Measurements from ENCODE around the gene KAT2B. TPM values are rescaled to one million over a fixed set of nuclear protein-coding genes. Genes with fewer than 3 reads are reported as not detected.

The KAT2B gene
- total RNA-seq, 1 experiment from 2014 or later: 3.7 TPM

DNA sequence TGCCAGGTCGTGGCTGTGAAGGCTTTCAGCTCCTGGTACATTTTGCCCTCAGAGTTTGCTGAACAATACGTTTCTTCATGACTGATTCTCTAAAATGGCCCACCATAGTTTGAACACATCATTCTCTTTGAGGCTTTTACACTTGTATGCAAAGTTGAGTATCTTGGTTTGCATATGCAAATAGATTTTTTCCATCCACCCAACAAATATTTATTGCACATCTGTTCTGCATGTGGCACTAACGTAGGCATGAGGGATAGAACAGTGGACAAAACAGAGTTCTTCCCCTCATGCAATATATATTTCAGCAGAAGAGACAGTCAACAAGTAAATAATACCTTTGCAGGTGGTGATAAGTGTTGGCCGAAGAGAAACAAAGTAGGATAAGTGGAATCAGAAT lies 55.2 kb downstream of the KAT2B start (continued):
- TF ChIP-seq ATF3 (IDR thresholded peaks at IDR 0.05): no peak
- no peak for TF ChIP-seq CTCF (IDR thresholded peaks at IDR 0.05 in 2 of 3, conservative IDR thresholded peaks at IDR 0.05 in 1 of 3; ENCODE audit: borderline replicate concordance in 1 of 3, insufficient read depth in 1 of 3, low read depth in 2 of 3, low read length in 2 of 3)
- no peak for TF ChIP-seq ELF1 (IDR thresholded peaks at IDR 0.05; ENCODE audit: borderline replicate concordance, low read depth)
- no peak for TF ChIP-seq SP1 (IDR thresholded peaks at IDR 0.05; ENCODE audit: low read depth)
- TF ChIP-seq CBX3 (IDR thresholded peaks at IDR 0.05; ENCODE audit: low read depth): no peak

GRCh38 chr3:20096135-20096685 lies 56.0 kb downstream of the KAT2B start:
- no TSS peak for BruUV-seq (replicated peaks)

More at GRCh38 chr3:20096135-20096685, 56.0 kb downstream of the KAT2B start:
- RAD21 ChIA-PET (ENCODE audit: low non-redundant PET in 1 of 2, low total read pairs in 2 of 2, uncharacterized antibody in 2 of 2, unreplicated experiment in 2 of 2): no interaction called here
- CTCF ChIA-PET: no interaction called here
- Histone ChIP-seq H3K79me2 (ENCODE audit: insufficient read depth, low read length) (no peaks in the 10 kb centered on the region), H3K4me1 (ENCODE audit: control insufficient read depth in 1 of 2, insufficient read depth in 2 of 2, low read length in 2 of 2) (no peaks in the 10 kb centered on the region), H3K36me3 (ENCODE audit: control insufficient read depth in 1 of 2, insufficient read depth in 2 of 2, low read length in 2 of 2) (no peaks in the 10 kb centered on the region), H3K4me2 (ENCODE audit: low read length) (no peak overlapping the region), H3K9me2 (ENCODE audit: insufficient read depth) (no peaks in the 10 kb centered on the region), H2AFZ (ENCODE audit: low read depth, low read length, poor library complexity, severe bottlenecking) (no peak overlapping the region), H4K20me1 (ENCODE audit: insufficient read depth) (no peaks in the 10 kb centered on the region), H3K9me3 (ENCODE audit: control insufficient read depth in 1 of 2, insufficient read depth in 1 of 2, low read depth in 1 of 2, low read length in 2 of 2) (no peaks in the 10 kb centered on the region), H3K27ac (ENCODE audit: low read depth, low read length) (no peak overlapping the region), H3K27me3 (ENCODE audit: insufficient read depth, low read length) (no peaks in the 10 kb centered on the region), H3K9ac (ENCODE audit: low read length) (no peak overlapping the region), H3K4me3 (replicated peaks in 1 of 2; ENCODE audit: low read depth in 1 of 2, low read length in 2 of 2) (no peak overlapping the region)
- ATAC-seq (no peak), DNase-seq (ENCODE audit: low read depth, low spot score) (no peak)
- POLR2A ChIA-PET: no interaction called here
- intact Hi-C loops (cut with micrococcal nuclease): no loop called here
- TF ChIP-seq, protein P1, sequence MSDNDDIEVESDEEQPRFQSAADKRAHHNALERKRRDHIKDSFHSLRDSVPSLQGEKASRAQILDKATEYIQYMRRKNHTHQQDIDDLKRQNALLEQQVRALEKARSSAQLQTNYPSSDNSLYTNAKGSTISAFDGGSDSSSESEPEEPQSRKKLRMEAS (IDR thresholded peaks at IDR 0.05): no peak
- TF ChIP-seq, protein P2, sequence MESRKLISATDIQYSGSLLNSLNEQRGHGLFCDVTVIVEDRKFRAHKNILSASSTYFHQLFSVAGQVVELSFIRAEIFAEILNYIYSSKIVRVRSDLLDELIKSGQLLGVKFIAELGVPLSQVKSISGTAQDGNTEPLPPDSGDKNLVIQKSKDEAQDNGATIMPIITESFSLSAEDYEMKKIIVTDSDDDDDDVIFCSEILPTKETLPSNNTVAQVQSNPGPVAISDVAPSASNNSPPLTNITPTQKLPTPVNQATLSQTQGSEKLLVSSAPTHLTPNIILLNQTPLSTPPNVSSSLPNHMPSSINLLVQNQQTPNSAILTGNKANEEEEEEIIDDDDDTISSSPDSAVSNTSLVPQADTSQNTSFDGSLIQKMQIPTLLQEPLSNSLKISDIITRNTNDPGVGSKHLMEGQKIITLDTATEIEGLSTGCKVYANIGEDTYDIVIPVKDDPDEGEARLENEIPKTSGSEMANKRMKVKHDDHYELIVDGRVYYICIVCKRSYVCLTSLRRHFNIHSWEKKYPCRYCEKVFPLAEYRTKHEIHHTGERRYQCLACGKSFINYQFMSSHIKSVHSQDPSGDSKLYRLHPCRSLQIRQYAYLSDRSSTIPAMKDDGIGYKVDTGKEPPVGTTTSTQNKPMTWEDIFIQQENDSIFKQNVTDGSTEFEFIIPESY (IDR thresholded peaks at IDR 0.05; ENCODE audit: extremely low read depth, insufficient replicate concordance, low read length): no peak
- TF ChIP-seq ELF1 (IDR thresholded peaks at IDR 0.05; ENCODE audit: borderline replicate concordance, low read depth): no peak
